Renal pelvis (tissue), 4 donors: ENCODE data around the gene CACNB1. TPM values are rescaled to one million over a fixed set of nuclear protein-coding genes. Genes with fewer than 3 reads are reported as not detected.
A peak's percentile ranks its signal among the peaks of the same experiment; 100 is the strongest.

Experiments used
- DNase-seq: peaks from one replicate; pipeline ENCODE4 v3.0.0-alpha.2; 2013
- polyA plus RNA-seq, 3 donors: library from polyadenylated mRNA; unstranded; fragments of 120-200 nt; gene quantifications; one replicate each; pipeline ENCODE4 v1.2.1, GENCODE V29; 2013; ENCODE audit not compliant: insufficient read length in 3 of 3

Gene CACNB1
- polyA plus RNA-seq, 3 donors, result 8.2 to 15.9 (median 14.7) TPM

GRCh38 chr17:39227364-39227919 lies 30.0 kb upstream of the CACNB1 start:
- DNase-seq, result no peak

- DNase-seq, result peak; percentile 92
Observed at GRCh38 chr17:39225959-39226683, 28.7 kb upstream of the CACNB1 start.

- no peak for DNase-seq
Observed at GRCh38 chr17:39225308-39225958, 28.0 kb upstream of the CACNB1 start, which contains the start of gene STAC2. Gene STAC2, minus strand, starts transcription at chr17:39225945. Its CDS starts 443 bp downstream, at chr17:39225502.

- DNase-seq, result no peak
Observed at GRCh38 chr17:39224778-39225307, 27.4 kb upstream of the CACNB1 start.

GRCh38 chr17:39223907-39224777 lies 26.7 kb upstream of the CACNB1 start:
- no peak for DNase-seq

GRCh38 chr17:39222866-39223834 lies 25.7 kb upstream of the CACNB1 start:
- DNase-seq, result no peak

- DNase-seq, result no peak
Observed at GRCh38 chr17:39222151-39222550, 24.7 kb upstream of the CACNB1 start.

- DNase-seq, result no peak
Observed at GRCh38 chr17:39221572-39221971, 24.1 kb upstream of the CACNB1 start.

GRCh38 chr17:39219647-39220154 lies 22.2 kb upstream of the CACNB1 start:
- DNase-seq, result no peak

- no peak for DNase-seq
Observed at GRCh38 chr17:39218906-39219305, 21.4 kb upstream of the CACNB1 start.

- DNase-seq, result no peak
Observed at GRCh38 chr17:39217734-39218369, 20.4 kb upstream of the CACNB1 start.

- DNase-seq, result no peak
Observed at GRCh38 chr17:39213852-39214251, 16.4 kb upstream of the CACNB1 start.

GRCh38 chr17:39212841-39213480 lies 15.5 kb upstream of the CACNB1 start:
- DNase-seq, result no peak

- DNase-seq, result no peak
Observed at GRCh38 chr17:39212195-39212810, 14.8 kb upstream of the CACNB1 start.

- no peak for DNase-seq
Observed at GRCh38 chr17:39210093-39210434, 12.6 kb upstream of the CACNB1 start.

GRCh38 chr17:39209317-39210092 lies 12.0 kb upstream of the CACNB1 start:
- DNase-seq, result no peak

GRCh38 chr17:39208893-39209292 lies 11.4 kb upstream of the CACNB1 start:
- DNase-seq, result no peak

- DNase-seq, result no peak
Observed at GRCh38 chr17:39208136-39208535, 10.7 kb upstream of the CACNB1 start.
